Gastroesophageal sphincter (tissue), 4 donors: ENCODE measurements around the gene SST. TPM values are rescaled to one million over a fixed set of nuclear protein-coding genes. Genes with fewer than 3 reads are reported as not detected.
A peak's percentile ranks its signal among the peaks of the same experiment; 100 is the strongest.

Experiments
- ATAC-seq: fragments of 150-250 bp; one replicate; pipeline ENCODE4 v1.9.1; 2016; ENCODE audit warnings: mild to moderate bottlenecking, moderate library complexity
- H3K27ac ChIP-seq, 4 donors: fragments of 200-600 bp; sonication (generic) in 3 of 4; 1 replicate in 3 of 4; 2 replicates in 1 of 4; pipeline ENCODE4 v1.5.1; 2016 to 2019
- H3K27me3 ChIP-seq: fragments of 200-600 bp; sonication (generic); one replicate; pipeline ENCODE4 v1.5.1; 2019
- H3K36me3 ChIP-seq, 2 donors: fragments of 200-600 bp; sonication (generic); one replicate each; pipeline ENCODE4 v1.5.1; 2019; ENCODE audit warnings: control low read depth in 1 of 2
- H3K4me1 ChIP-seq, 3 donors: fragments of 200-600 bp; sonication (generic); 1 replicate in 2 of 3; 2 replicates in 1 of 3; pipeline ENCODE4 v1.5.1; 2016 to 2019; ENCODE audit warnings: control low read depth in 2 of 3
- H3K4me3 ChIP-seq, 2 donors: fragments of 200-600 bp; sonication (generic); one replicate each; pipeline ENCODE4 v1.5.1; 2019; ENCODE audit warnings: mild to moderate bottlenecking in 1 of 2, moderate library complexity in 1 of 2
- H3K9me3 ChIP-seq, 3 donors: fragments of 200-600 bp; sonication (generic); one replicate each; pipeline ENCODE4 v1.5.1; 2017 to 2019; ENCODE audit warnings: control low read depth in 2 of 3
- EP300 ChIP-seq: sonication (generic); formaldehyde crosslinking; IDR thresholded peaks from one replicate; pipeline ENCODE4 v1.6.1; 2017; ENCODE audit warnings: antibody characterized with exemption, mild to moderate bottlenecking
- POLR2A ChIP-seq, 2 donors: fragments of 450-650 bp; IDR thresholded peaks; one replicate each; pipeline ENCODE4 v1.6.1; 2017; ENCODE audit warnings: antibody characterized with exemption in 2 of 2, mild to moderate bottlenecking in 2 of 2, moderate library complexity in 1 of 2
- POLR2AphosphoS5 ChIP-seq: sonication (generic); formaldehyde crosslinking; IDR thresholded peaks from one replicate; pipeline ENCODE4 v1.6.1; 2017; ENCODE audit warnings: antibody characterized with exemption
- WGBS, 2 donors: methylation state at CpG; one replicate each; pipeline ENCODE4 v1.1.5; 2018; ENCODE audit warnings: low coverage in 1 of 2; 5-methylcytosine and 5-hydroxymethylcytosine counted together
- total RNA-seq, 4 donors: library from RNA; depleted of rRNA; stranded (reverse); fragments of >200 nt; gene quantifications; one replicate each; pipeline ENCODE4 v1.1.0, GENCODE V29; 2016
- TF ChIP-seq, protein P1 (sequence below), 4 experiments: fragments of 200-600 bp in 2 of 4; fragments of 450-650 bp in 2 of 4; sonication (generic) in 1 of 4; IDR thresholded peaks; one replicate each; pipeline ENCODE4 v1.5.1; 2017 to 2019; ENCODE audit warnings: antibody characterized with exemption in 4 of 4, mild to moderate bottlenecking in 2 of 4, moderate library complexity in 2 of 4

SST gene
- total RNA-seq, 4 donors from 2014 or later: 0.81 to 2.2 (median 1.2) TPM; not detected in 1

DNA sequence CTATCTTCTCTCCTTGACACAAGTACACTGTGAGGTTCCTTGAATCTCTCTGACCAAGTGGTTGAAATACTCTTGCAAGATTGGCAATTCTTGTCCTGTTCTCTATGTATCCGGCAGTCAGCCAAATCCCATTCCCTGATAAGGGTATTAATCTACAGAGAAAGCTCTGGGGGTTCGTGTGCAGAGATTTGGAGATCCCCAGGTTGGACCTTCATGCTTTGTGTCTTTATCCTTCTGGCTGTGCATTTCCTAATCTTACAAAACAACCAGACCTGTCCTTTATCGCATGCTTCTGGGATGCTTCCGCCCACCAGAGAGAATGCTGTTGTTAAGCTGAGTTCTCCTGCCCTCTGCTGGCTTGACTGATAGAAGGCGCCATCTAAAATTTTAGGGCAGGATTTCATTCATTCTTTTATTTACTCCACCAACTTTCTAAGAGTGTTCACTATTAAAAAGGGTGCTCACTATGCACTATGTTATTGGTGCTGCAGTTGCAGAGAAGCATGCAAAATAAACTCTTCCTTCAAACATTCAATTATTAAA lies 8.6 kb upstream of the SST start:
- Histone ChIP-seq H3K9me3 (no peaks in the 10 kb centered on the region), H3K4me3 (no peak overlapping the region), H3K27ac (no peak overlapping the region), H3K27me3 (peaks cover 8% of the 10 kb centered on the region), H3K4me1 (peaks cover 3 to 10% (median 3%) of the 10 kb centered on the region in 3 donors), H3K36me3 (no peaks in the 10 kb centered on the region)
- no peak for ATAC-seq
- 28 to 53% methylated on average over 4 to 5 of the region's 5 CpGs for WGBS, 2 donors
- no peak for TF ChIP-seq POLR2AphosphoS5
- TF ChIP-seq, protein P1, sequence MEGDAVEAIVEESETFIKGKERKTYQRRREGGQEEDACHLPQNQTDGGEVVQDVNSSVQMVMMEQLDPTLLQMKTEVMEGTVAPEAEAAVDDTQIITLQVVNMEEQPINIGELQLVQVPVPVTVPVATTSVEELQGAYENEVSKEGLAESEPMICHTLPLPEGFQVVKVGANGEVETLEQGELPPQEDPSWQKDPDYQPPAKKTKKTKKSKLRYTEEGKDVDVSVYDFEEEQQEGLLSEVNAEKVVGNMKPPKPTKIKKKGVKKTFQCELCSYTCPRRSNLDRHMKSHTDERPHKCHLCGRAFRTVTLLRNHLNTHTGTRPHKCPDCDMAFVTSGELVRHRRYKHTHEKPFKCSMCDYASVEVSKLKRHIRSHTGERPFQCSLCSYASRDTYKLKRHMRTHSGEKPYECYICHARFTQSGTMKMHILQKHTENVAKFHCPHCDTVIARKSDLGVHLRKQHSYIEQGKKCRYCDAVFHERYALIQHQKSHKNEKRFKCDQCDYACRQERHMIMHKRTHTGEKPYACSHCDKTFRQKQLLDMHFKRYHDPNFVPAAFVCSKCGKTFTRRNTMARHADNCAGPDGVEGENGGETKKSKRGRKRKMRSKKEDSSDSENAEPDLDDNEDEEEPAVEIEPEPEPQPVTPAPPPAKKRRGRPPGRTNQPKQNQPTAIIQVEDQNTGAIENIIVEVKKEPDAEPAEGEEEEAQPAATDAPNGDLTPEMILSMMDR (IDR thresholded peaks at IDR 0.05): peak in 3 of 4 experiments; percentile 41 to 57 (median 43)

DNA sequence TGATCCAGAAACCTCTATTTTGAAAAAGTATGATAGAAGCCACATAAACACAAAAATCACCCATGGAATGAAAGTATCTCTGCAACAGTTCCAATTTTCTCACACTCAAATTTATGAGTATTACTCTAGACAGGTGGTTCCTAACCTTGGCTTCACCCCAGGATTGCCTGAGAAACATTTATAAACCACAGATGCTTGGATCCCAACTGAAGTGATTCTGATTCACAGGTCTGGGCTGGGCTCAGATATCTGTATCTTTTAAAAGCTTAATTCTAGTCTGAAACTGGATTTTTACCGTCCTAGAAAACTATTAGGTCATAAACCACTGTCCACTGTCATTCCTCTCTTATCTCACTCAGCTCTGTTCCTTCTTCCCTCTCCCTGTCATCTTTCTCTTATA lies 7.4 kb upstream of the SST start:
- WGBS, 2 donors: 31 to 43% methylated on average over 1 of the region's 1 CpG
- no peak for ATAC-seq
- H3K27me3 ChIP-seq: peaks cover 18% of the 10 kb centered on the region

DNA sequence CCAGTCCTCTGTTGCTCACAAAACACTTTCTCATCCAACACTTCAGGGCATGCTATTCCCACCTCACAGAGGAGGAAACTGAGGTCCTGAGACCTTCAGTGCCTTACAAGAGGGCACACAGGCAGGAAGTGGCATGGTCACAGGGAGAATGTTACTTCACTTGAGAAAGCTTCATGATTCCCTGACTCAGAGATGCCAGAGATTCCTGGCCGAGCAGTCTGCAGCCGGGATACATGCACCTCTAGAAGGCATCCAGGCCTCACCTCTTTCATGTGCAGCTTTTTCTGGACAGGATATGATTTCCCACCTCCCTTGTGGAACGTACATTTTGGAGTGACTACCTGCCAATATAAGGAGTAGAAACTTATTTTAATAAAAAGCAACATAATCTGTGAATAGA lies 2.8 kb upstream of the SST start:
- 64 to 93% methylated on average over 3 of the region's 3 CpGs for WGBS, 2 donors
- Histone ChIP-seq H3K4me3 (no peak overlapping the region), H3K9me3 (no peaks in the 10 kb centered on the region), H3K27ac (no peak overlapping the region), H3K27me3 (peaks cover 64% of the 10 kb centered on the region), H3K4me1 (no peaks in the 10 kb centered on the region), H3K36me3 (no peaks in the 10 kb centered on the region)
- no peak for TF ChIP-seq EP300
- TF ChIP-seq POLR2AphosphoS5: no peak
- TF ChIP-seq, protein P1 (IDR thresholded peaks at IDR 0.05): no peak
- TF ChIP-seq POLR2A (IDR thresholded peaks at IDR 0.05): no peak
- no peak for ATAC-seq

More for the DNA sequence above, 7.4 kb upstream of the SST start:
- TF ChIP-seq POLR2AphosphoS5 (no peak), EP300 (no peak)
- TF ChIP-seq, protein P1 (IDR thresholded peaks at IDR 0.05): no peak
- Histone ChIP-seq H3K36me3 (no peaks in the 10 kb centered on the region), H3K27ac (no peak overlapping the region), H3K9me3 (no peaks in the 10 kb centered on the region), H3K4me1 (peaks cover 3 to 10% (median 3%) of the 10 kb centered on the region in 3 donors), H3K4me3 (no peak overlapping the region)

DNA sequence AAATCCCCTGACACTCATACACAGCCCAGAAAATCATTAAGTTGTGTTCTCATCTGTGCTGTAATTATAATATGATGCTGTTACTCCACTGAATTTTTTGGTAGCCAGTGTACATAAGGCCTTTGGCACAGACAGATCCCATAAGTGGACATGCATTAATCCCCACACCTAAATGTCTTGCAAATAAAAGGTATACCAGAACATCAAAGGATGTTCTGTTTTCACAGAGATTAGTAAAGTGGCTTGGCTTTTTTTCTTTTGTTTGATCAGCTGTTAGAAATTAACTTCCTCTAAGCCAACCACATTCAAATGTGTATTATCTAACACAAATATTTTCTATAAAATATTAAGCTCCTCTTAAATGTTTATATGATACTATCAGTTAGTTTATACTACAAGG lies 2.7 kb downstream of the SST start:
- Histone ChIP-seq H3K4me3 (no peak overlapping the region), H3K4me1 (no peaks in the 10 kb centered on the region), H3K27ac (no peak overlapping the region), H3K9me3 (no peaks in the 10 kb centered on the region), H3K27me3 (peaks cover 55% of the 10 kb centered on the region), H3K36me3 (no peaks in the 10 kb centered on the region)
- TF ChIP-seq POLR2AphosphoS5 (no peak), POLR2A (IDR thresholded peaks at IDR 0.05) (no peak), EP300 (no peak)
- TF ChIP-seq, protein P1 (IDR thresholded peaks at IDR 0.05): no peak
- no peak for ATAC-seq

DNA sequence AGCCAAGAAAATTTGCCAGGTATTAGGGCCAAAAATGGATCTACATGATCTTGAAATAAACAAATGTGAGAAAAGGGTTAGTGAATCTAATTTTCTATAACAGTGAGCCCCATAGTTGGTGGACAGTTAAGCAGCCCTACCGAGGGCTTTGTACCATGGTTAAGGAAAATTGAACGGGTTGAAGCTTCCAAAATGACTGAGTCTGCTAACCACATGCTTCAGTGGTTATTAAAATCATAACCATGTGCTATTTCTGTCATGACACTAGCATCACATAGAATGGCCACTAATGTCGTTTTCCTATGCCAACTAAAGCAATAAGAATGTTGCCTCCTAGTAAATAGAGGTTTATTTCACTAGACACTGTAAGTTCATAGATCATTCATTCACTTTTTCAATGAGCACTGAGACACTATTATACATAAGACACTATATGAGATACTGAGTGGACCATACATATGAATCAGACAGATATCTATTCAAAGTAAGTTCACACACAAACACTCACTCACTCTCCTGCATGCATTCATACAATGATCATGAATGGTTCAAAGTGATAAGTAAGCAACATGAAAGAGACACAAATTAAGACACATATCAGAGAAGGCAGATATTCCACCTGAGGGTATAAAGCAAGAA lies 4.3 kb downstream of the SST start:
- TF ChIP-seq, protein P1 (IDR thresholded peaks at IDR 0.05): no peak
- TF ChIP-seq POLR2A (IDR thresholded peaks at IDR 0.05): no peak
- TF ChIP-seq POLR2AphosphoS5: no peak
- no peak for TF ChIP-seq EP300
- Histone ChIP-seq H3K36me3 (no peaks in the 10 kb centered on the region), H3K4me1 (no peaks in the 10 kb centered on the region), H3K27me3 (peaks cover 45% of the 10 kb centered on the region), H3K27ac (no peak overlapping the region), H3K9me3 (no peaks in the 10 kb centered on the region), H3K4me3 (no peak overlapping the region)
- WGBS, 2 donors: 72 to 81% methylated on average over 3 of the region's 3 CpGs
- ATAC-seq: no peak
